ENCODE results near the gene GOLGA6A. TPM values are rescaled to one million over a fixed set of nuclear protein-coding genes. Genes with fewer than 3 reads are reported as not detected.

Gene GOLGA6A
- total and polyA plus RNA-seq, 2 experiments from 2014 or later = not detected

DNA sequence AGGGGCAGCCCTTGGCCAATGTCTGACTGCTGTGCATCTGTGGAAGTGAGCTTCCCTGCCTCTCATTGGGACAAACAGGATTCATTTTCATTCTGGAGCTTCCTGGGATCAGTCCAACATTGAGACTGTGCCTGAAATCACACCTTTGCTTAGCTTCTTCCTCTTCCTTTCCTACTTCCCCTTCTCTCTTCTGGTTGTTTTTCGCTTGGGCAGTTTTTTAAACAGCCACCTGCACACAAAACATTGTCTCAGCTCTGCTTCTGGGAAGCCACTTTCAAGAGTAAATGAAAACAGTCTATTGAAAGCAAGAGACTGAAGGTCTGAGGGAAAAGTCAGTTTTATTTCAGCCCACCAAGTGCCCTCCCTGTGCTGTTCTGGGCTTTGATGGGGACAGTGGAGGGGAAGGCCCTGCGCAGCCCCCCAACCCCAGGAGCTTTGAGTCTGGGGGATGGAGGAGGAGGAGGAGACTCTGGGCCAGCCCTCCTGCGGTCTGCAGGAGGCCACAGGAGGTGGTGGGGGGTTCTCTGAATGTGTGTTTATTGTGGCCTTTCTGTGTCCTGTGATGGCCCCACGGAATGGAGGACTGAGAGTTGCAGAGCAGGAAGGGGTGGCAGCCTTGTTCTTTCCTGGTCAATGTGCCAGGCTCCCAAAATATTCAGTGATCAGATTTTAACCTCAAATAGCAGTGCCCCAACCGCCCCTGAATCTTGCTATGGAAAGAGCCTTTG, 40.2 kb upstream of the GOLGA6A start:
- H4K20me1 ChIP-seq (ENCODE audit: insufficient read depth, poor library complexity, severe bottlenecking) = no peaks in the 10 kb centered on the region
- H3K4me3 ChIP-seq = no peak overlapping the region
- H3K79me2 ChIP-seq = no peaks in the 10 kb centered on the region
- H3K36me3 ChIP-seq (replicated peaks; ENCODE audit: insufficient read depth, low read depth) = no peaks in the 10 kb centered on the region
- H2AFZ ChIP-seq = no peak overlapping the region
- DNase-seq (ENCODE audit: low spot score) = no peak
- no peak overlapping the region for H3K4me2 ChIP-seq
- TF ChIP-seq, protein P1, sequence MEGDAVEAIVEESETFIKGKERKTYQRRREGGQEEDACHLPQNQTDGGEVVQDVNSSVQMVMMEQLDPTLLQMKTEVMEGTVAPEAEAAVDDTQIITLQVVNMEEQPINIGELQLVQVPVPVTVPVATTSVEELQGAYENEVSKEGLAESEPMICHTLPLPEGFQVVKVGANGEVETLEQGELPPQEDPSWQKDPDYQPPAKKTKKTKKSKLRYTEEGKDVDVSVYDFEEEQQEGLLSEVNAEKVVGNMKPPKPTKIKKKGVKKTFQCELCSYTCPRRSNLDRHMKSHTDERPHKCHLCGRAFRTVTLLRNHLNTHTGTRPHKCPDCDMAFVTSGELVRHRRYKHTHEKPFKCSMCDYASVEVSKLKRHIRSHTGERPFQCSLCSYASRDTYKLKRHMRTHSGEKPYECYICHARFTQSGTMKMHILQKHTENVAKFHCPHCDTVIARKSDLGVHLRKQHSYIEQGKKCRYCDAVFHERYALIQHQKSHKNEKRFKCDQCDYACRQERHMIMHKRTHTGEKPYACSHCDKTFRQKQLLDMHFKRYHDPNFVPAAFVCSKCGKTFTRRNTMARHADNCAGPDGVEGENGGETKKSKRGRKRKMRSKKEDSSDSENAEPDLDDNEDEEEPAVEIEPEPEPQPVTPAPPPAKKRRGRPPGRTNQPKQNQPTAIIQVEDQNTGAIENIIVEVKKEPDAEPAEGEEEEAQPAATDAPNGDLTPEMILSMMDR (IDR thresholded peaks at IDR 0.05; ENCODE audit: poor library complexity) = no peak
- TF ChIP-seq EZH2 (IDR thresholded peaks at IDR 0.05; ENCODE audit: borderline replicate concordance) = no peak
- no peak for TF ChIP-seq EZH2phosphoT487 (IDR thresholded peaks at IDR 0.05; ENCODE audit: low read depth, severe bottlenecking, unreplicated experiment)
- WGBS (ENCODE audit: low lambda C conversion rate, missing lambda C conversion rate) = 54% methylated on average over 5 of the region's 5 CpGs
- H3K27me3 ChIP-seq = peaks cover 50% of the 10 kb centered on the region
- no peaks in the 10 kb centered on the region for H3K9me2 ChIP-seq (replicated peaks; ENCODE audit: insufficient read depth)
- H3K27ac ChIP-seq = no peak overlapping the region
- H3K9me3 ChIP-seq (ENCODE audit: low read depth) = no peaks in the 10 kb centered on the region
- H3K4me1 ChIP-seq (ENCODE audit: insufficient read depth) = no peaks in the 10 kb centered on the region

DNA sequence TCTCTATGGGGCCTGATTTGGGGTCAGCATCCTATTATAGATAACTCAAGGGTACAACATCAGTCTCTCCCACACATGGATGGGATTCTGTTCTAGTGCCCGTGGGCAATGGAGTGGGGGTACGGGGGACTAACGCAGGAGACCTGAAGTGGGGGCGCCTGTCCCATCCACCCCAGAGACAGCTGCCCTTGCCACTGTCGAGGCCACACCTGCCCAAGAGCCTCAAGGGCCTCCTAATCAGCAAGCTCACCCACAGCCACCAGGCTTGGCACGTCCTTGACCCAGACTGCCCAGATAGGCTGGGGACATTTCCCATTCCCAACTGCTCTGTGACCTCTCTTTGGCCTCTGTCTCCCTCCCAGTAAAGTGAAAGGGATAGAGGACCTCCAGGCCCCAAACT, 39.5 kb upstream of the GOLGA6A start:
- no peak overlapping the region for H3K27ac ChIP-seq
- H3K9me3 ChIP-seq (ENCODE audit: low read depth) = no peaks in the 10 kb centered on the region
- WGBS (ENCODE audit: low lambda C conversion rate, missing lambda C conversion rate) = 84% methylated on average over 6 of the region's 6 CpGs
- no peaks in the 10 kb centered on the region for H3K79me2 ChIP-seq
- H3K9me2 ChIP-seq (replicated peaks; ENCODE audit: insufficient read depth) = no peaks in the 10 kb centered on the region
- no peaks in the 10 kb centered on the region for H4K20me1 ChIP-seq (ENCODE audit: insufficient read depth, poor library complexity, severe bottlenecking)
- TF ChIP-seq EZH2phosphoT487 (IDR thresholded peaks at IDR 0.05; ENCODE audit: low read depth, severe bottlenecking, unreplicated experiment) (no peak), EZH2 (IDR thresholded peaks at IDR 0.05; ENCODE audit: borderline replicate concordance) (no peak)
- H3K4me3 ChIP-seq = no peak overlapping the region
- H2AFZ ChIP-seq = no peak overlapping the region
- no peaks in the 10 kb centered on the region for H3K36me3 ChIP-seq (replicated peaks; ENCODE audit: insufficient read depth, low read depth)
- no peaks in the 10 kb centered on the region for H3K4me1 ChIP-seq (ENCODE audit: insufficient read depth)
- peaks cover 45% of the 10 kb centered on the region for H3K27me3 ChIP-seq
- DNase-seq (ENCODE audit: low spot score) = no peak
- no peak overlapping the region for H3K4me2 ChIP-seq

DNA sequence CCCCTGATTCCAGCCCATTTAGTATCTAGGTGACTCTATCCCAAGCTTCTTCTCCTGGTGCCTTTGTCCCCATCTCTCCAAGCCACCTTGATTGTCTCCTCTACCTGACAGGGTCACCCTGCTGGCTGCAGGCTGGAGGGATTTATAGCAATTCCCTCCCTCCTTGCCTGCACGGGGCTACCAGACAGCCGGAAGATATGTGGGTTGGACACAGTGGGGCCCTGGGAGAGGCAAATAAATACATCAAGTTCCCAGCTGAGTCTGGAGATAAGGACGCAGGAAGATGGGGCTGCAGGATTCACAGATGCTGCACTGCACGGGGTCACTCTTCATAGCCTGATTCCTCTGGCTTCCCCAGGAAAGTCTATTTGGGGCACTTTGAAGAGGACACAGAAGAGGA, 38.7 kb upstream of the GOLGA6A start:
- no peak overlapping the region for H3K4me2 ChIP-seq
- no peaks in the 10 kb centered on the region for H4K20me1 ChIP-seq (ENCODE audit: insufficient read depth, poor library complexity, severe bottlenecking)
- no peaks in the 10 kb centered on the region for H3K36me3 ChIP-seq (replicated peaks; ENCODE audit: insufficient read depth, low read depth)
- no peaks in the 10 kb centered on the region for H3K79me2 ChIP-seq
- TF ChIP-seq, protein P1 (IDR thresholded peaks at IDR 0.05; ENCODE audit: poor library complexity) = no peak
- no peak for TF ChIP-seq EZH2phosphoT487 (IDR thresholded peaks at IDR 0.05; ENCODE audit: low read depth, severe bottlenecking, unreplicated experiment)
- no peak for TF ChIP-seq EZH2 (IDR thresholded peaks at IDR 0.05; ENCODE audit: borderline replicate concordance)
- no peak overlapping the region for H3K4me3 ChIP-seq
- no peaks in the 10 kb centered on the region for H3K9me3 ChIP-seq (ENCODE audit: low read depth)
- no peak overlapping the region for H3K27ac ChIP-seq
- H3K4me1 ChIP-seq (ENCODE audit: insufficient read depth) = no peaks in the 10 kb centered on the region
- no peak overlapping the region for H2AFZ ChIP-seq
- 16% methylated on average over 4 of the region's 4 CpGs for WGBS (ENCODE audit: low lambda C conversion rate, missing lambda C conversion rate)
- no peak for DNase-seq (ENCODE audit: low spot score)
- H3K9me2 ChIP-seq (replicated peaks; ENCODE audit: insufficient read depth) = no peaks in the 10 kb centered on the region
- H3K27me3 ChIP-seq = peaks cover 45% of the 10 kb centered on the region

DNA sequence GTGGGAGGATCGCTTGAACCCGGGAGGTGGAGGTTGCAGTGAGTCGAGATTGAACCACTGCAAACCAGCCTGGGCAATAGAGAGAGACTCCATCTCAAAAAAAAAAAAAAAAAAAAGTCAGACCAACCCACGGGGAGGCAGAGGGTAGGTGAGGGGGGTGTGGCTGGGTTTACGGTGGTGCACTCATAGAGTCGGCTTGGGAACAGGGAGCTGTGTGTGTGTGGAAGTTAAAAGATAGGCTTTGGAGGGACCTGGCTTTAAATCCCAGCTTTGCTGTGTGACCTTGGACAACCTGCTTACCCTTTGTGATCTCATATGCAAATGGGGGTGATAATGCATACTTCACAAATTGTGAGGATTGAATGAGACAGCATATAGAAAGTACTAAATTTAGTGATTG, 38.1 kb upstream of the GOLGA6A start:
- Histone ChIP-seq H3K36me3 (replicated peaks; ENCODE audit: insufficient read depth, low read depth) (no peaks in the 10 kb centered on the region), H3K27ac (no peak overlapping the region), H3K27me3 (peaks cover 39% of the 10 kb centered on the region), H4K20me1 (ENCODE audit: insufficient read depth, poor library complexity, severe bottlenecking) (no peaks in the 10 kb centered on the region), H3K79me2 (no peaks in the 10 kb centered on the region), H3K4me1 (ENCODE audit: insufficient read depth) (no peaks in the 10 kb centered on the region), H3K9me2 (replicated peaks; ENCODE audit: insufficient read depth) (no peaks in the 10 kb centered on the region), H2AFZ (no peak overlapping the region), H3K9me3 (ENCODE audit: low read depth) (no peaks in the 10 kb centered on the region), H3K4me3 (no peak overlapping the region), H3K4me2 (no peak overlapping the region)
- DNase-seq (ENCODE audit: low spot score) = no peak
- 81% methylated on average over 6 of the region's 6 CpGs for WGBS (ENCODE audit: low lambda C conversion rate, missing lambda C conversion rate)
- TF ChIP-seq EZH2 (IDR thresholded peaks at IDR 0.05; ENCODE audit: borderline replicate concordance) = no peak
- TF ChIP-seq, protein P1 (IDR thresholded peaks at IDR 0.05; ENCODE audit: poor library complexity) = no peak
